Adipose tissue (tissue), 3 donors: ENCODE data around the gene MRPL54. TPM values are rescaled to one million over a fixed set of nuclear protein-coding genes. Genes with fewer than 3 reads are reported as not detected.

ENCODE experiments used
- H3K27ac ChIP-seq: one replicate; pipeline ENCODE4 v1.5.1; 2013; ENCODE audit warnings: low read depth, low read length
- WGBS, 3 donors: extraction: QIAGEN DNeasy Blood & Tissue Kit; methylation state at CpG; one replicate each; pipeline ENCODE4 v1.1.7; 2013; 5-methylcytosine and 5-hydroxymethylcytosine counted together
- polyA plus RNA-seq, 3 donors: library from polyadenylated mRNA; stranded (reverse); fragments of 200-250 nt; gene quantifications; one replicate each; pipeline ENCODE4 v1.2.3, GENCODE V29; 2013
- donor health status: healthy with polysubstance abuse.
- donor health status: Bipolar disorder and iron deficiency.
- donor health status: healthy.

Gene MRPL54
- polyA plus RNA-seq, 3 donors, result 89.4 to 128 (median 114) TPM

DNA sequence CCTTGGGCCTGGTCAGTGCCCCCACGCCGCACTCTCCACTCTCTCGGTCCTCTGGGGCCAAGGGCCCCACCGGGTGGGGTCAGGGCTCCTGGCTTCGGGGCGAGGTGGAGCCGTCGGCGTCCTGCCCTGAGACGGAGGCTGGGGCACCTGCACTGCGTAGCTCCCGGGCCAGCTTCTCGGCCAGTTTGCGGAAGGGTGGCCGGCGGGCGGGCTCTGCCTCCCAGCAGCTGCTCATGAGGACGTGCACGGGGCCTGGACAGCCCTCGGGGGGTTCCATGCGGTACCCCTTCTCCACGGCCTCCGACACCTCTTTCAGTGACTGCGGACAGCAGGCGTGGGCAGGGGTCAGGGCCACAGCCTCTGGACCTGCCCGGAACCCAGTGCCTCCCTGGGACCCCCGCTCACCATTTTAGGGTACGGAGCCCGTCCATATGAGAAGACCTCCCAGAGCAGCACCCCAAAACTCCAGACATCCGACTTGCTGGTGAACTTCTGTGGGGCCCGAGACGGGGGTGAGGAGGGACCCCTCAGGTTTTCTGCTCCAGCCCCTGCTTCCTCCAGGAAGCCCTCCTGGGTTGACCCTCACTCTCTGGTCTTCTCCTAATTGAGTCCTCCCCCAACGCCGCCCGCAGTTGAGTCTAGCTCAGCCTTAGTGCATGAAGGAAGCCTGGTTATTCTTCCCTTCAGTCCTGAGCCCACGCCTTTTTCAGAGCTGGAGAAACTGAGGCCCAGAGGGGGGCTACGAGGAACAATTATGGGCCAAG, 15.8 kb downstream of the MRPL54 start:
- 86 to 90% (median 90%) methylated on average over 27 to 37 of the region's 37 CpGs for WGBS, 3 donors
- no peak overlapping the region for H3K27ac ChIP-seq

DNA sequence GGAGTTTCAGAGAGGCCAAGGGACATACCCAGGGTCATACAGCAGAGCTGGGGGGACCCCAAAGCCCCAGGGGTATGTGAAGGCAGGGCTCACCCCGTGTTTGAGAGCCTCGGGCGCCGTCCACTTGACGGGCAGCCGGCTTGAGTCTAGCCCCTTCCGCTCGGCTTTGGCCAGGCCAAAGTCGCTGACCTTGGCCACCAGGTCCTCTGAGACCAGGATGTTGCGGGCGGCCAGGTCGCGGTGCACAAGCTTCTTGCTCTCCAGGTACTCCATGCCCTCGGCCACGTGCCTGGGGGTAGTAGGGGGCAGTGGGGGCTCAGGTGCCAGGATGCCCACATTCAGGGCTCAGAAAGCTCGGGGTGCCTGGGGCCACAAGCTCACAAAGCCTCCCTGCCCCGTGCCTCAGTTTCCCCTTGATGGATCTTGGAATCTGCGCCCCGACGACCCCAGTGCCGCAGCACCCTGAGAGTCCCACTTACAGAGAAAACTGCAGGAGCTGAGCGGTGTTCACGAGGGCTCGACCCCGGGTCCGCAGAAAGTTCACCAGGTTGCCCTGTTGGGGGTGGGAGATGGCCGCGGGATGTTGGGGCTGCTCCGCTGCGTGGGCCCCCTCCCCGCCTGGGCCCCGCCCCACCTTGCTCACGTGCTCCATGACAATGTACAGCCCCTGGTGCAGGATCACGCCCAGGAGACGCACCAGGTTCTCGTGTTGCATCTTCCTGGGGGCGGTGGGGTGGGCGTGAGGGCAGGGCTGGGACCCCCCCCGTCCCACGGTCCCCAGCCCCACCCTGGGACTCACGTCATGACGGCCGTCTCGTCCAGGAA, 16.6 kb downstream of the MRPL54 start:
- no peak overlapping the region for H3K27ac ChIP-seq
- 66 to 77% (median 73%) methylated on average over 43 to 44 of the region's 44 CpGs for WGBS, 3 donors

- WGBS, 3 donors, result 89 to 92% (median 91%) methylated on average over 9 of the region's 9 CpGs
These were observed 18.4 kb downstream of the MRPL54 start for GRCh38 chr19:3780786-3781304.

DNA sequence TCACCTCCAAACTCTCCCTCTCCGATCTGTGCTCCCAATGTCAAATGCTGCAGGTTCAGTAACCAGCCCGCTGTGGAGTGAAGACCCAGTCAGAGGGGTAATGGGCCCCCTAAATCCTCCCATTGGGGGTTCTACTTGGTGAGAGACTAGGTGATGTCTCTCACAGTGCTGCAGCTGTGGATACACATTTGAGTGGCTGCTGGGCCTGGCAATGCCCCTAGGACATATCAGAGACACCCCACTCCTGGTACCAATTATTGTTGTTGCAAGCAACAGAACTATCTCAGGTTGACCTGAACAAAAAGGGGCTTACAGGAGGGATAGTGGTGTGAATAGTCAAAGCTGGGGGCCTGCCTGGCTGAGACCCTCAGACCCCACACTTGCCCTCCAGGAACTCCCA, 19.1 kb downstream of the MRPL54 start:
- 95 to 97% (median 96%) methylated on average over 2 of the region's 2 CpGs for WGBS, 3 donors
- no peak overlapping the region for H3K27ac ChIP-seq

More at GRCh38 chr19:3780786-3781304, 18.4 kb downstream of the MRPL54 start:
- H3K27ac ChIP-seq, result no peak overlapping the region

- 93 to 95% (median 94%) methylated on average over 1 of the region's 1 CpG for WGBS, 3 donors
- H3K27ac ChIP-seq, result no peak overlapping the region
These were observed 19.8 kb downstream of the MRPL54 start for GRCh38 chr19:3782330-3782729.

- WGBS, 3 donors, result 85 to 90% (median 90%) methylated on average over 13 of the region's 13 CpGs
- no peak overlapping the region for H3K27ac ChIP-seq
These were observed 20.4 kb downstream of the MRPL54 start for GRCh38 chr19:3782903-3783302.

DNA sequence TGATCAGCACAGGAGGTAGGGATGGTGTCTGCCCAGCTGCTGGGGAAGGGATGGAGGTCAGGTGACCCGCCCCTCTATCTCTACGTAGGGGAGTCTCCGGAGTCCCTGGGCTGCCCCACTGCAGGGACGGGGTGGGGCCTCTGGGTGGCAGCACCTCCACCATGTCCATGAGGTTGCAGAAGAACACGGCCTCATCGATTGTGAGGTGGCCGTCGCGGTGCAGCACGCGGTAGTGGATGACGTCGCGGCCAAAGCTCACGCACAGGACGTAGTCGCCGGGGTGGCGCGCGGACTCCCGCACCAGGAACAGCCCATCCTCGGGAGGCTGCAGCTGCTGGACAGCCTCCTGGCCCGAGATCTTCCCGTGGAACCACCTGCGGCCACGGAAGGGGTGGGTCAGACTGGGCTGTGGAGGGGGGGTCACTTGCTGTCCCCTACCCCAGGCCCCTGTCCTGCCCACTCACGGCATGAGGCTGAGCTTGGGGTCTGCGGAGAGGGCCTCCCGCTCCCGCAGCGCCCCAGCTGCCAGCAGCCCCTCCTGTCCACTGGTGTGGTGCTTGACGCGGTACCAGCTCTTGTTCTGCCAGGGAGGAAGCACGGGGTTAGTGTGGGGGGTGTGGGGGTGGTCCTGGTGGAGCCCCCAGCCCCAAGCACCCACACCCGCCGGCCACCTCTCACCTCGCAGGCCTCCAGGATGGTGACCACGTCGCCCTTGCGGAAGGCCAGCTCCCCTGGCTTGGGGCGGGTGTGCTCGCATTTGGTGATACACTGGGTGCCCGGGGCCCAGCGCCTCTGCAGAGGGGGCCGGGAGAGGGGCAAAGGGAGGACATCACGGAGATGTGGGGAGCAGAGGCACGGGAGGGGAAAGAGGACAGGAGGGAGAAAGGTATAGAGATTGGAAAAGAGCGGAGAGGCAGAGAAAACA, 21.4 kb downstream of the MRPL54 start:
- WGBS, 3 donors, result 71 to 84% (median 78%) methylated on average over 48 to 49 of the region's 49 CpGs
- no peak overlapping the region for H3K27ac ChIP-seq

DNA sequence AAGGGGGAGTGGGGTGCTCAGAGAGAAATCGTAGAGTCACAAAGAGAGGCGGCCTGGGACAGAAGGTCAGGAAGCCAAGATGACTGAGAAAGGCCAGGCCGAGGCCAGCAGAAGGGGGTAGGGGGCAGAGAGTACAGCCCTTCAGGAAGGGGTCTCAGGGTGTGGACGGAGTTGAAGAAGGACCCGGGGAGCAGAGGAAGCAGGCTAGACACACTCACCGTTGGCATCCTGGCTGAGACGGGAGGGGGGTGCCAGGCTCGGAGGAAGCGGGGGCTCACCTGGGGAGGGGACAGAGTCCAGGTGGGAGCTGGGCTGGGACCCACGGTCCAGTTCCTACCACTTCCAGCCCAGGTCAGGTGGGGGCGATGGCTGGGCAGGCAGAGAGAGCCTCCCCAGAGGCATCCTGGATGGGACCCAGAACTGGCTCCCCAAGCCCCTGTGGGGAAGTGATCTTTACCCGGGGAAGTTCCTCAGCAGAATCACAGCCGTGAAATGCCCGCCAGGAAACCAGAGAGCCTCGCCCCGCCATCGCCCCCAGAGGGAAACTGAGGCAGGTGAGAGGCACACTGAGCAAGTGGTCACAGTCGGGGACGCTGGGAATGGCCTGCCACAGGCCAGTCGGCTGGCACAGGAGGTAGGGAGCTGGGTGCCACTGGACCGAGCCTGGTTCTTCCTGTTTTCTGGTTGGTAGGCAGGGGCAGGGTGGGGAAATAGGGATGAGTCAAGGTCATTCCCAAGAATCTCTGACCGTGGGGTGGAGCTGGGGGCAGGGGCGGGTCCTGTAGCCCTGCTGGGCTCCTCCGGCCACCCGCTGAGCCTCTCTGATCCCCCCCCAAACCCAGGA, 22.3 kb downstream of the MRPL54 start:
- H3K27ac ChIP-seq, result no peak overlapping the region
- WGBS, 3 donors, result 19 to 38% (median 23%) methylated on average over 25 of the region's 25 CpGs

- 1 to 2% (median 1%) methylated on average over 31 to 47 of the region's 47 CpGs for WGBS, 3 donors
- H3K27ac ChIP-seq, result no peak overlapping the region
These were observed 23.0 kb downstream of the MRPL54 start for GRCh38 chr19:3785451-3785937.

DNA sequence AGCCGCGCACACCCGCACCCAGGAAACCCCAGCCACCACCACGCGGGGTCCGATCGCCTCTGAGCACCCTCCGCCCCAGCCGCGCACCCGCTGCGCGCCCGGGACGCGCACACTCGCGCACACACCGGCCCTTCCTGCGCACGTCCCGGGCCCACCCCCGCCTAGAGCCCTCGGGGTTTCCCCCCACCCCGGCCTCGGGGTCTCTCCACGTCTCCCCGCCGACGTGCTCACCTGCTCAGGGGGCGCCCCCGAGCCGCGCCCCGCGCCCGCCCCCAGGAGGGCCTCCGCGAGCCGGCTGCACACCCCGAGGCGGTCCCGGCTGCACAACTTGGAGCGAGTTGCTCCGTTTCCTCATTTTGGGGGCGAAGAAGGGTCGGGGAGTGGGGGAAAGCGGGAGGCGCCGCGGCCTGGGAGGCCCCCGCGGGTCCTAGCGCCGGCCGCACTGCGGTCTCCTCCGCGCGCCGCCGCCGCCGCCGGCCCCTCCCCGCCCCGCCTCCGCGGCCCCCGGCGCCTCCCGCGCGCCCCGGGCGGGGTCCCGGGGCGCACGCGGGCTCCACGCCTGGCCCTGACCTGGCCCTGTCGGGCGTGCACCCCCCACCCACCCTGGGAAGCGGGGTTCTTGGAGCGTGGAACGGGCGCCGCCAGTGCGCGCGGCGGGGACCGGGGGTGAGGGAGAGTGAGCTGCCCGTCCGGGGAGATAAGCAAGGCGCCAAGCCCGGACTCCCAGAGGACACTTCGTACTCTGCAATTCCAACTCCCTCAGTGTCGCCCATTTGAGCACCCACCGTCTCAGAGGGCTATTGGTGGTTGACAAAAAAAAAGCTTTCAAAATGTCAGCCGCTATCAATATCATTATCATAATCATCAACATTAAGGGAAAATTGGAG, 23.7 kb downstream of the MRPL54 start, which contains the start of gene MATK:
Gene MATK (minus strand): TSS at position 444 of the 887 bp plus-strand sequence. CDS start 1,246 bp downstream, outside the sequence.
- 3 to 4% (median 3%) methylated on average over 83 to 100 of the region's 101 CpGs for WGBS, 3 donors
- no peak within 1 kb of the TSS for H3K27ac ChIP-seq

GRCh38 chr19:3788996-3789778, 26.7 kb downstream of the MRPL54 start:
- H3K27ac ChIP-seq, result no peak overlapping the region
- 44 to 52% (median 48%) methylated on average over 15 of the region's 16 CpGs for WGBS, 3 donors

GRCh38 chr19:3790209-3790734, 27.8 kb downstream of the MRPL54 start:
- WGBS, 3 donors, result 68 to 73% (median 71%) methylated on average over 6 of the region's 6 CpGs
- H3K27ac ChIP-seq, result no peak overlapping the region

DNA sequence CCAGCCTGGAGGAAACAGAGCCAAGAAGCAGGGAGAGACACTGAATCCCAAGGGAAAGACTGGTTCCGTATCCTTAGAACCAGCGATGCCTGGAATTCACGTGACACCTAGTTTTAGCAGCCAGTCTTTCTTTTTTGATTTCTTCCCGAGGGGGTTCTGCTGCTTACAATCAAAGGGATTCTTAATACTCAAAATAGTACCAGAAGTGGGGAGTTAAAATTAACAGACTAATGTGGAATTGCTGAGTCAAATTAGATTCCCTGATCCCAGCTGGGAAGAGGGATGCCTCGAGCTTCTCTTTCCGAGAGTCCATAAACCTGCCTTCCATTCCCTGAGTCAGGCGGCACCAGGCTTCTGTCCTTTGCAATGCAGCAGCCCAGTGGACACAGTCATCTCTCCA, 28.5 kb downstream of the MRPL54 start:
- no peak overlapping the region for H3K27ac ChIP-seq
- 77 to 81% (median 80%) methylated on average over 7 of the region's 7 CpGs for WGBS, 3 donors

- 74 to 80% (median 75%) methylated on average over 3 of the region's 3 CpGs for WGBS, 3 donors
These were observed 29.6 kb downstream of the MRPL54 start for GRCh38 chr19:3792114-3792513.

GRCh38 chr19:3793799-3794198, 31.3 kb downstream of the MRPL54 start:
- WGBS, 3 donors, result 92 to 100% (median 96%) methylated on average over 3 of the region's 3 CpGs
- no peak overlapping the region for H3K27ac ChIP-seq

More at GRCh38 chr19:3792114-3792513, 29.6 kb downstream of the MRPL54 start:
- no peak overlapping the region for H3K27ac ChIP-seq
